Heart left ventricle (tissue), 16 donors: Measurements from ENCODE around the gene FKBP2. TPM values are rescaled to one million over a fixed set of nuclear protein-coding genes. Genes with fewer than 3 reads are reported as not detected.

Experiments
- ATAC-seq, 4 donors: fragments of 200-7000 bp; cut with Tn5 transposase; one replicate each; pipeline ENCODE4 v1.9.1; 2020 to 2022; ENCODE audit warnings: moderate library complexity in 4 of 4, mild to moderate bottlenecking in 3 of 4, moderate number of reproducible peaks in 1 of 4
- DNase-seq, 5 donors: peaks; one replicate each; pipeline ENCODE4 v3.0.0-alpha.2; 2020
- H3K27ac ChIP-seq, 12 donors: fragments of 200-600 bp; sonication (generic) in 4 of 12; one replicate each; pipeline versions ENCODE4 v1.5.0 to v1.8.0; 2016 to 2022; ENCODE audit warnings: mild to moderate bottlenecking in 2 of 12
- H3K27me3 ChIP-seq, 9 donors: fragments of 200-600 bp; sonication (generic) in 2 of 9; one replicate each; pipeline versions ENCODE4 v1.5.1 to v1.8.0; 2016 to 2022; ENCODE audit warnings: mild to moderate bottlenecking in 3 of 9
- H3K36me3 ChIP-seq, 9 donors: fragments of 200-600 bp; sonication (generic) in 2 of 9; one replicate each; pipeline versions ENCODE4 v1.5.0 to v1.8.0; 2018 to 2022; ENCODE audit warnings: mild to moderate bottlenecking in 2 of 9
- H3K4me1 ChIP-seq, 12 donors: fragments of 200-600 bp; sonication (generic) in 4 of 12; one replicate each; pipeline versions ENCODE4 v1.5.0 to v1.8.0; 2016 to 2022; ENCODE audit warnings: mild to moderate bottlenecking in 3 of 12
- H3K4me3 ChIP-seq, 12 donors: fragments of 200-600 bp; sonication (generic) in 4 of 12; one replicate each; pipeline versions ENCODE4 v1.5.0 to v1.8.0; 2017 to 2022; ENCODE audit warnings: mild to moderate bottlenecking in 9 of 12, moderate library complexity in 4 of 12
- H3K9me3 ChIP-seq, 12 donors: fragments of 200-600 bp; sonication (generic) in 4 of 12; one replicate each; pipeline versions ENCODE4 v1.5.0 to v1.8.0; 2016 to 2022; ENCODE audit warnings: mild to moderate bottlenecking in 1 of 12
- CTCF ChIP-seq, 12 donors: fragments of 200-600 bp; sonication (generic) in 4 of 12; IDR thresholded peaks; one replicate each; pipeline versions ENCODE4 v1.5.0 to v1.8.0; 2018 to 2022; ENCODE audit warnings: antibody characterized with exemption in 12 of 12, mild to moderate bottlenecking in 5 of 12
- POLR2A ChIP-seq, 2 donors: fragments of 450-650 bp; IDR thresholded peaks; one replicate each; pipeline ENCODE4 v1.6.1; 2017; ENCODE audit warnings: antibody characterized with exemption in 2 of 2, mild to moderate bottlenecking in 2 of 2, moderate library complexity in 2 of 2
- WGBS, 4 donors: extraction: QIAGEN DNeasy Blood & Tissue Kit in 2 of 4; methylation state at CpG; one replicate each; pipeline versions ENCODE4 v1.1.5 to v1.1.7; 2013 to 2018; 5-methylcytosine and 5-hydroxymethylcytosine counted together
- intact Hi-C, 10 donors: fragments of 100-400 bp; cut with DNase I; formaldehyde crosslinking; loops; one replicate each; pipeline versions ENCODE4 v1.11.1 to v1.14.2; 2022
- polyA plus RNA-seq, 2 donors: library from polyadenylated mRNA; stranded (reverse); fragments of 200-250 nt; gene quantifications; one replicate each; pipeline ENCODE4 v1.2.3, GENCODE V29; 2013
- total RNA-seq, 9 donors: library from RNA; depleted of rRNA in 2 of 9; stranded (reverse); fragments of >200 nt in 2 of 9; fragmentation: NEBNext Ultra II Directional in 3 of 9; extraction: Animal tissue kit (Norgen Biotek cat#: 25700) in 3 of 9; gene quantifications; one replicate each; pipeline versions ENCODE4 v1.1.0 to v1.2.4, GENCODE V29; 2016 to 2023
- donor health status: ischemic (EF 13 %, LVEDD 7.1; RV severe dilation, severe dysfunction).
- donor health status: healthy with polysubstance abuse.
- donor health status: DM: no; HTN: yes; CAD: no.
- donor health status: DM: no; HTN: no; CAD: no.
- donor health status: ischemic (EF 25% LVEDD 6.9; RV normal size, moderate dysfunction).
- donor health status: ischemic (EF 25% LVEDD 5.7; RV mildly dilated, moderate dysfunction).
- donor health status: healthy.
- donor health status: DM: yes; HTN: yes; CAD: no.
- donor health status: ischemic (EF 35%, LVEDD 5.7; RV mildly dilated, moderate dysfunction).
- donor health status: nonischemic (EF 11% LVEDD 7.7; RV severe dilation, severe dysfunction).
- donor health status: DM: yes; HTN: yes; CAD: no.
- donor health status: PGD.
- donor health status: ischemic (EF 29% LVEDD 5.4; RV normal size, mild dysfunction).
- donor health status: nonischemic (EF 23%, LVEDD 6.1; RV moderate dilation, normal function).

Gene FKBP2
- total and polyA plus RNA-seq, 11 donors: 35.0 to 250 (median 52.9) TPM

- ATAC-seq (no peak), DNase-seq (peak in 1 of 5 donors; percentile 46)
- Histone ChIP-seq H3K27me3 (no peaks in the 10 kb centered on the region), H3K9me3 (no peaks in the 10 kb centered on the region), H3K4me3 (no peak overlapping the region), H3K4me1 (peaks cover 0 to 68% (median 35%) of the 10 kb centered on the region in 12 donors), H3K36me3 (peaks cover 0 to 36% (median 27%) of the 10 kb centered on the region in 9 donors), H3K27ac (peak overlapping the region in 7 of 12 donors; percentile 18 to 100 (median 99))
- no peak for TF ChIP-seq CTCF (IDR thresholded peaks at IDR 0.05)
- TF ChIP-seq POLR2A (IDR thresholded peaks at IDR 0.05): no peak
- WGBS, 4 donors: 82 to 89% (median 86%) methylated on average over 5 of the region's 5 CpGs
- intact Hi-C loops: no loop called here
These were observed 1.9 kb upstream of the FKBP2 start for GRCh38 chr11:64238999-64239398.

GRCh38 chr11:64239662-64240434 lies 1.0 kb upstream of the FKBP2 start:
- Histone ChIP-seq H3K27me3 (no peaks in the 10 kb centered on the region), H3K9me3 (no peaks in the 10 kb centered on the region), H3K27ac (peak overlapping the region; percentile 95 to 100 (median 99)), H3K36me3 (peaks cover 0 to 40% (median 30%) of the 10 kb centered on the region in 9 donors), H3K4me3 (peak overlapping the region in 11 of 12 donors; percentile 47 to 99 (median 80)), H3K4me1 (peaks cover 0 to 69% (median 34%) of the 10 kb centered on the region in 12 donors)
- 82 to 87% (median 84%) methylated on average over 11 of the region's 11 CpGs for WGBS, 4 donors
- intact Hi-C loops: loop anchor here in 1 of 10 donors (2.0 kb wide), 1 partner anchor 65 kb away; the partner anchor contains the start of gene ESRRA
- DNase-seq: peak in 1 of 5 donors; percentile 34
- ATAC-seq: no peak
- TF ChIP-seq POLR2A (IDR thresholded peaks at IDR 0.05) (no peak), CTCF (IDR thresholded peaks at IDR 0.05) (no peak)

DNA sequence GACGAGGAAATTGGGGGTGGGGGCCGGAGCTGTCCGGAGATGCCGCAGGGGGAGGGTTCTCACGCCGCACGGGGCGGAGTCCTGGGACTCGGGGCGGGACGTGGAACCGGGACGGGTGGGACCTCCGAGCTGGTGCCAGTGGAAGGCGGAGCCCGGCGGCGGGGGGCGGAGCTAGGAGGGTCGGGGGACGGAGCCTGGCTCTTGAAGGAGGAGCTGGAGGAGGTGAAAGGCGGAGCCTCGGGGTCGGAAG lies 271 bp downstream of the FKBP2 start:
- H3K9me3 ChIP-seq: no peaks in the 10 kb centered on the region
- H3K4me3 ChIP-seq: peak overlapping the region; percentile 37 to 99 (median 79)
- H3K27ac ChIP-seq: peak overlapping the region; percentile 95 to 100 (median 99)
- 0 to 3% (median 1%) methylated on average over 6 to 24 of the region's 24 CpGs for WGBS, 4 donors
- H3K36me3 ChIP-seq: peaks cover 0 to 38% (median 28%) of the 10 kb centered on the region in 9 donors
- peaks cover 0 to 62% (median 33%) of the 10 kb centered on the region in 12 donors for H3K4me1 ChIP-seq
- intact Hi-C loops: loop anchor here in 3 of 10 donors (1.0 to 2.0 kb wide), 3 partner anchors 29 to 64 kb away; partner anchors contain the start of genes BAD (in 1 of the 3) and ESRRA (in 1 of the 3)
- TF ChIP-seq POLR2A (IDR thresholded peaks at IDR 0.05) (no peak), CTCF (IDR thresholded peaks at IDR 0.05) (no peak)
- DNase-seq (peak in 4 of 5 donors; percentile 99 to 100 (median 100)), ATAC-seq (peak; percentile 84 to 93 (median 86))
- no peaks in the 10 kb centered on the region for H3K27me3 ChIP-seq
